ENCODE data around the gene MPHOSPH8.

The MPHOSPH8 gene

DNA sequence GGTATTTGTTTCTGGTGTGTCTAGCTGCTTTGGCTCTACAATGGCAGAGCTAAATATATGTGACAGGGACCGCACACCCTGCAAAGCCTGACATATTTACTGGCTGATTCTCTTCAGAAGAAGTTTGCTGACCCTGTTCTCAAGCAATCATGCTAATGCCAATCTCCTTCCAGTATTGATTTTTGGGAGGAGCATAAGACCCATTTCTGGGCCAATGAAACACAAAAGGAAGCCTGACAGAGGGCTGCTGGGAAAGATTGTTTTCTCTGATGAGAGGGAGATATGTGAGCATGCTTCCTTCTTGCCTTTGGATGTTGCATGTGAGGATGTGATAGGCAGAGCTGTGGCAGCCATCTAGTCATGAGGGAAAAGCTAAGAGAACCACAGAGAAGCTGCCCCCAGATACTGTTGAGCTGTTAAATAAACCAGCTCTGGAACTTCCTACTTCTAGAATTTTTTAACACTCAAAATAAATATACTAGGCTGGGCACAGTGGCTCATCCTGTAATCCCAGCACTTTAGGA lies 40.7 kb upstream of the MPHOSPH8 start:
- no peak for DNase-seq (ENCODE audit: low read depth)
- TF ChIP-seq, protein P1, sequence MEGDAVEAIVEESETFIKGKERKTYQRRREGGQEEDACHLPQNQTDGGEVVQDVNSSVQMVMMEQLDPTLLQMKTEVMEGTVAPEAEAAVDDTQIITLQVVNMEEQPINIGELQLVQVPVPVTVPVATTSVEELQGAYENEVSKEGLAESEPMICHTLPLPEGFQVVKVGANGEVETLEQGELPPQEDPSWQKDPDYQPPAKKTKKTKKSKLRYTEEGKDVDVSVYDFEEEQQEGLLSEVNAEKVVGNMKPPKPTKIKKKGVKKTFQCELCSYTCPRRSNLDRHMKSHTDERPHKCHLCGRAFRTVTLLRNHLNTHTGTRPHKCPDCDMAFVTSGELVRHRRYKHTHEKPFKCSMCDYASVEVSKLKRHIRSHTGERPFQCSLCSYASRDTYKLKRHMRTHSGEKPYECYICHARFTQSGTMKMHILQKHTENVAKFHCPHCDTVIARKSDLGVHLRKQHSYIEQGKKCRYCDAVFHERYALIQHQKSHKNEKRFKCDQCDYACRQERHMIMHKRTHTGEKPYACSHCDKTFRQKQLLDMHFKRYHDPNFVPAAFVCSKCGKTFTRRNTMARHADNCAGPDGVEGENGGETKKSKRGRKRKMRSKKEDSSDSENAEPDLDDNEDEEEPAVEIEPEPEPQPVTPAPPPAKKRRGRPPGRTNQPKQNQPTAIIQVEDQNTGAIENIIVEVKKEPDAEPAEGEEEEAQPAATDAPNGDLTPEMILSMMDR (conservative IDR thresholded peaks at IDR 0.05; ENCODE audit: low read length): no peak
- H3K4me3 ChIP-seq (ENCODE audit: low read length): no peak overlapping the region

DNA sequence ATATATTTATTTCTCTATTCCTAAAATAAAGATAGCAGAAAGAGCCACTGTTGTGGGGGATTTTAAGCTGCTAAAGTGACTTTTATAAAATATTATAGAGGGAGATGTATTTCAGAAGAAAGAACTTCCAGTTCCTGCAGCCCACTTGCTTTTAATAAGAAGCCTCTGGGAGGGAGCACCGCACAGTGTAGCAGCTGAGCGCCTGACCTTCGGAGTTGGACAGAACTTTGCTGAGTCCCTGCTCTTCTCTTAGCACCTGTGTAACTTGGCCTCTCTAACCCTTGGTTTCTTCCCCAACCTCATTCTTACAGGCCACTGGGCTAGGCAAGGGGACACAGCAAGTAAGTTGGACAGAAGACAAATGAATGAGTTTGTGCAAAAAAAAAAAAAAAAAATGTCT lies 37.4 kb upstream of the MPHOSPH8 start:
- TF ChIP-seq, protein P1 (conservative IDR thresholded peaks at IDR 0.05; ENCODE audit: low read length): no peak
- DNase-seq (ENCODE audit: low read depth): no peak
- H3K4me3 ChIP-seq (ENCODE audit: low read length): no peak overlapping the region

DNA sequence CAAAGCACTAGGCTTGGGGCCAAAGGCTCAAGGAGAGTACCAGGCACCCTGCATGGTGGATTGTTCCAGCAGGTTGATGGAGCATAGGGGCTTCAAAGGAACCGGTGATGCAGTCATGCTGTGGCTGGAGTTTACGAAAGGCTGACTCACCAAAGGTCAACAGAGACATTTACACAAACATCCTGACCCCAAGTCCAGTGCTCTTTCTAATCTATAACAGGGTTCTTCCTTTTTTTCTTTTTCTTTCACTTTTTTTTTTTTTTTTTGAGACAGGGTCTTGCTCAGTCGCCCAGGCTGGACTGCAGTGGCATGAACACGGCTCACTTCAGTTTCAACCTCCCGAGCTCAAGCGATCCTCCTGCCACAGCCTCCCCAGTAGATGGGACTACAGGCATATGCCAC lies 36.5 kb upstream of the MPHOSPH8 start:
- DNase-seq (ENCODE audit: low read depth): no peak
- TF ChIP-seq, protein P1 (conservative IDR thresholded peaks at IDR 0.05; ENCODE audit: low read length): no peak
- no peak overlapping the region for H3K4me3 ChIP-seq (ENCODE audit: low read length)

DNA sequence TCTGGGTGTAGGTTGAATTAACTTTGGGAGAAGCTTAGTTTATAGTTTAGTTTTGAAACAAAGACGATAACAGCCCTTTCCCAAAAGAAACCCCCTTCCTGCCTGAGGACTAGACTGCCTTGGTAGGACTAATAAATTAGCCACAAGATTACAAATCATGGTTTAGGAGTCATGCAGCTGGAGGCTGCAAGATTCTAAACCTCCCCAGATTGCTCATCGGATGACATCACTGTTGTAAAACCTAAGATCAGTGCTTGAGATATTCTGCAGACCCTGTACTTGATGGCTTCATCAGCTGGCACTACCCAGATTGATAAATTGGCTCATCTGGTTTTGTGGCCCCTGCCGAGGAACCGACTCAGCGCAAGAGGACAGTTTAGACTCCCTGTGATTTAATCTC lies 35.9 kb upstream of the MPHOSPH8 start:
- DNase-seq (ENCODE audit: low read depth): peak; percentile 12
- TF ChIP-seq, protein P1 (conservative IDR thresholded peaks at IDR 0.05; ENCODE audit: low read length): no peak
- H3K4me3 ChIP-seq (ENCODE audit: low read length): no peak overlapping the region

DNA sequence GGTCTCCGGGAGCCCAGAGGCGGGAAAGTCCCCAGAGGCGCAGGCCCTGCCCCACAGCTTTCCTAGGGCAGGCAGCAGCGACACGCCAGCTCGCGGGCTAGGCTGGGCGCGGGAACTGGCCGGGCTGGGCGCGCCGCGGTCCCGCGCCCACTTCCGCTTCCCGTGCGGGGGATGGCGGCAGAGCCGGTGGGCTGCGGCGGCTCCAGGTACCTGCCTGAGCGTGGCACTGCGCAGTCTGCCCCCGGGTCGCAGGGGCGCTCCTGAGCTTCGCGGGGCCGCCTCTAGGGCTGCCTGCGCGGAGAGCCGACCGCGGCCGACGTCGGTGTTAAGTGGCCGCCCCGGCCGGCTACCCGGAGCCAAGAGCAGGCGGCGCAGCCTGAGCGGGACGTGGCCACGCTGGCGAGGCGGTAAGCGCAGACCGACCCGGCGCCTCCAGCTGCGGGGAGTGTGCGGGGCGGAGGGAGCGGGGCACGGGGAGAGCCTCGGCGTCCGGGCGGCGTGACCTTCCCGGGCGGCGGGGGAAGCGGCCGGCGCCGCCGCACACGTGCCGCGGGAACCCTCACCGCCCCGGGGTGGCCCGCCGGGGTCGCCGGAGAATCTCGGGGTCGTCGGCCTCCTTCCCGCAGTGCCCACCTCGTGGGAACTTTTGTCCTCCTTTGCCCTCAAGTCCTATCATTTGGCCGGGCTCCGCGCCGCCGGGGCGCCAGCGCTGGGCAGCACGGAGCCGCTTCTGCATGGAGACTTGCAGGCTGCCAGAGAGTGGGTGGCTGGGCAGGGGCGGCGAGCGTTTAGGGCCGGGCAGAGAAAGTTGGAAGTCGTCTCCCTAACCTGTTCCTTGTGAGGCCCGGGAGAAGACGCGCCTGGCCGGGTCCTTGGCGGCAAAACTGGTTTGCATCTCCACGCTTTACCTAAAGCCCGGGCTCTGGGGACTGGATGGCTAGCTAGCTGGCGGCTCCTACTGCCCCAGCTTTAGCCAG lies 31.4 kb upstream of the MPHOSPH8 start:
- peak overlapping the region; percentile 53 for H3K4me3 ChIP-seq (ENCODE audit: low read length)
- TF ChIP-seq, protein P1 (conservative IDR thresholded peaks at IDR 0.05; ENCODE audit: low read length): 0 out of 2 replicates have a peak, but pooled peaks have one; percentile 4
- peak; percentile 27 for DNase-seq (ENCODE audit: low read depth)

DNA sequence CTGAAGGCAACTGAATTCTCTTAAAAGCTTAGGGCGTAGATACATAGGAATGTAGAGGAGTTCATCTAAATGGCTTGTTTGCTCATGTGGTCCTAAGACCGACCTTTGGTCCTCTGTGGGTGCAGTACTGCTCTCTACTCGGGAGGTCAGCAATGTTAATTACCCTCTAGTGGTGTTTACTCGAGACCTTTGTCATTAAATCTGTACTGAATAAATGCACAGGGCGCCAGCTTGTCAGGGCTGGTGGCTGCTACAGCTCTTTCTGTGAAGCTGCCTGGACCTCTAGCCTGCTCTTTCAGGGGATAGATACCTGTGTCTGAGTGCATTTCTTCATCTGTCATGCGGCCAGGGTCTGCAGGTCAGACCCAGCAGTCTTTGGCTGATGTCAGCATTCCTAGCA lies 29.2 kb upstream of the MPHOSPH8 start:
- TF ChIP-seq, protein P1 (conservative IDR thresholded peaks at IDR 0.05; ENCODE audit: low read length): no peak
- H3K4me3 ChIP-seq (ENCODE audit: low read length): no peak overlapping the region
- no peak for DNase-seq (ENCODE audit: low read depth)
